Thyroid gland (tissue), 4 donors: ENCODE measurements around the gene NSL1. TPM values are rescaled to one million over a fixed set of nuclear protein-coding genes. Genes with fewer than 3 reads are reported as not detected.

Source experiments
- DNase-seq, 2 donors: peaks; one replicate each; pipeline ENCODE4 v3.0.0-alpha.2; 2019
- H3K27ac ChIP-seq, 3 donors: fragments of 200-600 bp; sonication (generic); 1 replicate in 2 of 3; 2 replicates in 1 of 3; pipeline ENCODE4 v1.5.1; 2016 to 2019; ENCODE audit warnings: mild to moderate bottlenecking in 1 of 3, moderate library complexity in 1 of 3
- H3K27me3 ChIP-seq: fragments of 200-600 bp; sonication (generic); one replicate; pipeline ENCODE4 v1.5.1; 2019
- H3K36me3 ChIP-seq, 2 donors: fragments of 200-600 bp; sonication (generic); one replicate each; pipeline ENCODE4 v1.5.1; 2016 to 2019
- H3K4me1 ChIP-seq, 2 donors: fragments of 200-600 bp; sonication (generic); one replicate each; pipeline ENCODE4 v1.5.1; 2017 to 2019
- H3K4me3 ChIP-seq, 3 donors: fragments of 200-600 bp; sonication (generic); replicated peaks in 1 of 3; 1 replicate in 2 of 3; 2 replicates in 1 of 3; pipeline ENCODE4 v1.5.1; 2016; ENCODE audit warnings: mild to moderate bottlenecking in 1 of 3
- H3K9me3 ChIP-seq: fragments of 200-600 bp; sonication (generic); one replicate; pipeline ENCODE4 v1.5.1; 2017
- POLR2A ChIP-seq, 2 donors: fragments of 450-650 bp; IDR thresholded peaks; one replicate each; pipeline ENCODE4 v1.6.1; 2017; ENCODE audit warnings: antibody characterized with exemption in 2 of 2, mild to moderate bottlenecking in 2 of 2, moderate library complexity in 1 of 2
- WGBS, 2 donors: methylation state at CpG; one replicate each; pipeline ENCODE4 v1.1.5; 2017; 5-methylcytosine and 5-hydroxymethylcytosine counted together
- intact Hi-C: fragments of 100-400 bp; cut with DNase I; formaldehyde crosslinking; loops from one replicate; pipeline ENCODE4 v1.15.1; 2023
- total RNA-seq, 4 donors: library from RNA; depleted of rRNA; stranded (reverse); fragments of >200 nt; gene quantifications; one replicate each; pipeline ENCODE4 v1.2.3, GENCODE V29; 2016
- TF ChIP-seq, protein P1 (sequence below), 6 experiments: fragments of 200-600 bp in 3 of 6; fragments of 450-650 bp in 3 of 6; sonication (generic) in 3 of 6; IDR thresholded peaks; one replicate each; pipeline ENCODE4 v1.5.1; 2016 to 2019; ENCODE audit warnings: antibody characterized with exemption in 6 of 6, mild to moderate bottlenecking in 2 of 6, inconsistent platforms in 1 of 6, moderate library complexity in 1 of 6

The NSL1 gene
- total RNA-seq, 4 donors from 2014 or later, result 47.5 to 62.8 (median 62.2) TPM

DNA sequence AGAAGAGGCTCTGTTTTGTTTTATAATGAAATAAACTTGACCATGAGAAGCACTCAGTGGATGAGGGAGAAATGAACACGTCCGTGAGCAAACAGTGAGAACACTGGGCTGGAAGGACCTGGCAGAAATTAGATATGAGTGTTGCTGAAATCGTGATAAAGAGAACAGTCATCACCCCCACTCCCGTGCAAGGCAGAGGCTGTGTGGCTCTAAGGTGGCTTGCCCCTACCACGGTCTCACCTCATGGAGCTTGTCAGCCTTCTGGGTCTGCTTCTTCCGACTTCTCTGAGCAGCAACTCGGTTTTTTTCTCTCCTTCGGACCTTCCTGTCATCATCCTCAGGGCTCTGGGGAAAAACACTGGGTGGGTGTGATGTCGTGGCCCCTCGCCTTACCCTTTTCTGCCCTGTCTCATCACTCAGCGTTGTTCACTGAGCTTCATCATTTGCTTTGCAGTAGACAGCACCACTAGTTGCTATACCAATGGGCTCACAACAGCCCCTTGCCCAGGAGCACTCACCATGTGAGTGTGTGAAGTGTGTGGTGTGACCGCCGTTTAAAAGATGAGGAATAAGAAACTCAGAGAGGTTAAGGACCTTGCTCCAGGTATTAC lies 94.8 kb downstream of the NSL1 start:
- peaks cover 19 to 20% of the 10 kb centered on the region in 2 donors for H3K4me1 ChIP-seq
- intact Hi-C loops, result no loop called here
- H3K4me3 ChIP-seq, result no peak overlapping the region
- no peaks in the 10 kb centered on the region for H3K27me3 ChIP-seq
- H3K9me3 ChIP-seq, result no peaks in the 10 kb centered on the region
- H3K36me3 ChIP-seq, result no peaks in the 10 kb centered on the region
- DNase-seq, result no peak
- no peak overlapping the region for H3K27ac ChIP-seq
- 76 to 80% methylated on average over 13 of the region's 13 CpGs for WGBS, 2 donors
- no peak for TF ChIP-seq POLR2A (IDR thresholded peaks at IDR 0.05)

DNA sequence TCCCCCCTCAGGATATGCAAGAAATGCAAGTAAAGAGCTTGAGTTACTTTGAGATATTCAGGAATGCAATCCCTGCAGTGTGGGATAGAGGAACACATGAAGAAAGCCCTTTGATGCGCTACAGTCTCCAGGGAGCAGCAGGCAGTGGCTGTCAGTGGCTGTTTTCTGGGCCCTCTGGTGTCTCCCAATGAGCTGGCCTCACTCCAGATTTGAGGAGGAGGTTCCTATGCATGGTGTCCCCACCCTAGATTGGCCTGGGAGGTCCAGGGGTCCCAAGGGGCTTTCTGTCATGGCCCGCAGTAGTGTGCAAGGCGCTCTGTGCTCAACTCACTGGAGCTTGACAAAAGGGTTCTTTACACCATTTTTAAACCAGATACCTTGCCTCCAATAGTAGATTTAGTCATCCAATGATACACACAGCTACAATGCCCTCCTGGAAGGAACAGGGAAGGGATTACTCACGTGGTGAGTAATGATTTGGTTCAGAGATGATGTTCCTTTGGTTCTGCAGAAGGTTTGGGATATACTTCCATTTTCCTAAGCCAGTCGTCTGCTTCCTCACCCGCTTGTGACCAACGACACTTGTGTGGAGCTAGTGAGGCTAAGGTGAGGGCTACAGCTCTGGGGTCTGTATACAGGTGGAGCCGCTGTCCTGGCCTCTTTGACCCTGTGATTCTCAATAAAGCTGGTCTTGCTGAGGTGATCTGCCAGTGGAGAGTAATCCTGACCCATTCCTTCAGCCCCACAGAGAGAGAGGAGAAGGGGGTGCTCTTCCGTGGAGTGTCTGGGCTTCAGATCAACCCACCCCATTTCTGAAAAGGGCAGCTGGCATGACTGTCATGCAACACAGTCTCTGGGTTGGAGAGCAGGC lies 98.6 kb downstream of the NSL1 start:
- H3K36me3 ChIP-seq, result no peaks in the 10 kb centered on the region
- no peak for DNase-seq
- WGBS, 2 donors, result 84 to 88% methylated on average over 9 of the region's 9 CpGs
- no peaks in the 10 kb centered on the region for H3K9me3 ChIP-seq
- no peak overlapping the region for H3K4me3 ChIP-seq
- H3K4me1 ChIP-seq, result no peaks in the 10 kb centered on the region
- H3K27me3 ChIP-seq, result no peaks in the 10 kb centered on the region
- TF ChIP-seq POLR2A (IDR thresholded peaks at IDR 0.05), result no peak
- TF ChIP-seq, protein P1, sequence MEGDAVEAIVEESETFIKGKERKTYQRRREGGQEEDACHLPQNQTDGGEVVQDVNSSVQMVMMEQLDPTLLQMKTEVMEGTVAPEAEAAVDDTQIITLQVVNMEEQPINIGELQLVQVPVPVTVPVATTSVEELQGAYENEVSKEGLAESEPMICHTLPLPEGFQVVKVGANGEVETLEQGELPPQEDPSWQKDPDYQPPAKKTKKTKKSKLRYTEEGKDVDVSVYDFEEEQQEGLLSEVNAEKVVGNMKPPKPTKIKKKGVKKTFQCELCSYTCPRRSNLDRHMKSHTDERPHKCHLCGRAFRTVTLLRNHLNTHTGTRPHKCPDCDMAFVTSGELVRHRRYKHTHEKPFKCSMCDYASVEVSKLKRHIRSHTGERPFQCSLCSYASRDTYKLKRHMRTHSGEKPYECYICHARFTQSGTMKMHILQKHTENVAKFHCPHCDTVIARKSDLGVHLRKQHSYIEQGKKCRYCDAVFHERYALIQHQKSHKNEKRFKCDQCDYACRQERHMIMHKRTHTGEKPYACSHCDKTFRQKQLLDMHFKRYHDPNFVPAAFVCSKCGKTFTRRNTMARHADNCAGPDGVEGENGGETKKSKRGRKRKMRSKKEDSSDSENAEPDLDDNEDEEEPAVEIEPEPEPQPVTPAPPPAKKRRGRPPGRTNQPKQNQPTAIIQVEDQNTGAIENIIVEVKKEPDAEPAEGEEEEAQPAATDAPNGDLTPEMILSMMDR (IDR thresholded peaks at IDR 0.05), result no peak
- no peak overlapping the region for H3K27ac ChIP-seq
- intact Hi-C loops, result no loop called here

DNA sequence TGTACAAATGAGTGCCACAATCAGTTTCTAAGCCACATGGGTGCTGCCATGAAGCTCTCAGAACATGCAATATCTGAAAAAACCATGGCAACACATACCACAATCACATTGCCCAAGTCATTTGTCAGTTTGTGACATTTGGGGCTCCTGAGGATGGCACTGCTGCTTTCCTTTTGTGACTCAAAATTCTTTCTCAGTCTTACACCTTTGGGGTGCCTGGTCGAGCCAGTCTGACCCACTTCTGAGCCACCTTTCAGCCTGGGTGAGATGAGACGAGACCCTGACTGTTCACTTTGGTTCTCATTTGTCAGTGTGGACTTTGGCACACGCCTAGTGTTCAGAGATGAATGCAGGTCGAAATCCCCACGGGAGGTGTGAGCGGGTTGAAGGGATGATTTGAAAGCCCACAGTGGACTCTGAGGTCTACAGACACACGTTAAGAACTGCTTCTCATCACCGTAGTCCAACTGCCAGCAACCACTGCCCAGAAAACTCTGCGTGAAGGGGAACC lies 100.0 kb downstream of the NSL1 start:
- TF ChIP-seq POLR2A (IDR thresholded peaks at IDR 0.05), result no peak
- TF ChIP-seq, protein P1 (IDR thresholded peaks at IDR 0.05), result no peak
- intact Hi-C loops, result no loop called here
- no peak overlapping the region for H3K27ac ChIP-seq
- H3K4me1 ChIP-seq, result no peaks in the 10 kb centered on the region
- WGBS, 2 donors, result 88 to 89% methylated on average over 9 of the region's 9 CpGs
- no peaks in the 10 kb centered on the region for H3K27me3 ChIP-seq
- H3K36me3 ChIP-seq, result no peaks in the 10 kb centered on the region
- no peak for DNase-seq
- H3K4me3 ChIP-seq, result no peak overlapping the region
- H3K9me3 ChIP-seq, result no peaks in the 10 kb centered on the region

DNA sequence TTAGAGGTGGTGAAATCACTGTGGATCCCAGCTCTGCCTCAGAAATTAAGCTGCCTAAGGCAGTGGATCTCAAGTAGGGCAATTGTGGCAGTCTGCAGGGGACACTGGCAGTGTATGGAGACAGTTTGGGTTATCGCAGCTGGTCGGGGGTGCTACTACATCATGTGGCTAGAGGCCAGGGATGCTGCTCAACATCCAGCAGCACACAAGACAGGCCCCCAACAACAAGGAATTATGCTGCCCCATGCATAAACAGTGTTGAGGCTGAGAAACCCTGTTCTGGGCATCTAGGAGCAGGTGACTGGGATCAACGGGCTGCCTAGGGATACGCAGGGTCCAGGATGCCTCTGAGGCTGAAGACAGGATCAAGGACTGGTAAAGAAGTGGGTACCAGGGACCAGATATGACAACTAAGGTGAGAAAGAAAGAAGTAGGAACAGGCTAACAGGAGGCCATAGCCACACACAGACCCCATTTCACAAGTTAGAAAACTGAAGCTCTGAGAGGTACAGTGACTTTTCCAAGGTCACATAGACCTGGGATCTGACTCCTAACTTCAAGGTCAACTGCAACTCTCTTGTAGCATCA lies 100.7 kb downstream of the NSL1 start:
- no peak for DNase-seq
- 92 to 97% methylated on average over 4 of the region's 4 CpGs for WGBS, 2 donors
- no peaks in the 10 kb centered on the region for H3K4me1 ChIP-seq
- no peaks in the 10 kb centered on the region for H3K27me3 ChIP-seq
- no peaks in the 10 kb centered on the region for H3K36me3 ChIP-seq
- TF ChIP-seq, protein P1 (IDR thresholded peaks at IDR 0.05), result no peak
- TF ChIP-seq POLR2A (IDR thresholded peaks at IDR 0.05), result no peak
- intact Hi-C loops, result no loop called here
- no peak overlapping the region for H3K27ac ChIP-seq
- no peak overlapping the region for H3K4me3 ChIP-seq
- H3K9me3 ChIP-seq, result no peaks in the 10 kb centered on the region

DNA sequence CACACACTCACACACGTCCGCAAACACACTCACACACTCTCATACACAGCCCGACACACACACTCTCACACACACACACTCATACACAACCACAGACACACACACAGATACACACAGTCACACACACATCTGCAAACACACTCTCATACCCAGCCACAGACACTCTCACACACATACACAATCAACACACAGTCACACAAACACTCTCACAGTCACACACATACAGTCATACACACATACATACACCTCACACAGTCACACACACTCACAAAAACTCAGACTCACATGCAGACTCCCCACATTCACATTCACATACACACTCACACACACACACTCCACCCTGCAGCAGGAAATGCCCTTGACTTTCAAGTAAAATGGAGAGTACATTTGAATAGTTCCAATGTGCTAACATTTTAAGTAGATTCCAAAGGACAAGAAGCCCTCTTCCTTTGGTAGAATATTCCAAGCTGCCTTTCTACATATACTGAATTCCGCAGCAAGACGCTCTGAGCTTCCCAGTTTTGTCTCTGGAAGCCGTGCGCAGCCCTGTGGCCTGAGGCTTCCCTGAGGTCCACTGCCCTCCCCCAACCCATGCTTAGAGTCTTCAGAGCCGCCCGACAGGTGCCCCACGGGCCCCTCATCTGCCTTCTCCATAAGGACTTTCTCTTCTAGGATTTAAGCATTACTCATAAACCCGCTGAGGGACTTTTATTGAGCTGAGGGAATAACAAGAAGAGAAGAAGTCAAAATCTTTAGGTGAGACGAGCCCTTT lies 101.6 kb downstream of the NSL1 start:
- intact Hi-C loops, result no loop called here
- TF ChIP-seq POLR2A (IDR thresholded peaks at IDR 0.05), result no peak
- TF ChIP-seq, protein P1 (IDR thresholded peaks at IDR 0.05), result no peak
- no peak for DNase-seq
- Histone ChIP-seq H3K4me1 (no peaks in the 10 kb centered on the region), H3K27ac (no peak overlapping the region), H3K27me3 (no peaks in the 10 kb centered on the region), H3K9me3 (no peaks in the 10 kb centered on the region), H3K4me3 (no peak overlapping the region), H3K36me3 (no peaks in the 10 kb centered on the region)
- WGBS, 2 donors, result 74 to 80% methylated on average over 12 of the region's 12 CpGs
